WTC11 (cell line): ENCODE measurements around the gene AMOTL1. TPM values are rescaled to one million over a fixed set of nuclear protein-coding genes. Genes with fewer than 3 reads are reported as not detected.

Experiments
- ATAC-seq: fragments of 200-7000 bp; cut with Tn5 transposase; 2 replicates; pipeline ENCODE4 v1.10.0; 2021; ENCODE audit warnings: mild to moderate bottlenecking, moderate library complexity
- CTCF ChIA-PET: fragments of 300-600 bp; sonication (Branson Sonifier 250); formaldehyde crosslinking; loops from one replicate; lab custom pipeline; 2021; ENCODE audit warnings: antibody characterized with exemption; lab: Charles Lee
- POLR2A ChIA-PET: fragments of 350-600 bp; sonication (Branson Sonifier 250); formaldehyde crosslinking; loops from one replicate; lab custom pipeline; 2021; ENCODE audit warnings: antibody characterized with exemption; lab: Charles Lee
- DNase-seq: peaks from one replicate; pipeline ENCODE4 v3.0.0; 2021; ENCODE audit warnings: low spot score
- H3K27ac Mint-ChIP-seq: 2 replicates; pipeline ENCODE4 v1.8.0; 2021; ENCODE audit warnings: mixed read lengths
- H3K27me3 Mint-ChIP-seq: 2 replicates; pipeline ENCODE4 v1.8.0; 2021; ENCODE audit warnings: low read depth, mild to moderate bottlenecking, moderate library complexity, mixed read lengths
- H3K36me3 Mint-ChIP-seq: 2 replicates; pipeline ENCODE4 v1.8.0; 2021; ENCODE audit warnings: mixed read lengths
- H3K4me1 Mint-ChIP-seq: 2 replicates; pipeline ENCODE4 v1.8.0; 2022; ENCODE audit warnings: mixed read lengths
- H3K4me3 Mint-ChIP-seq: 2 replicates; pipeline ENCODE4 v1.8.0; 2021; ENCODE audit warnings: mild to moderate bottlenecking, moderate library complexity, mixed read lengths
- H3K9me3 Mint-ChIP-seq: 2 replicates; pipeline ENCODE4 v1.8.0; 2021; ENCODE audit warnings: mixed read lengths
- AR ChIP-seq: fragments of 250-450 bp; sonication (Bioruptor Pico); IDR thresholded peaks from 2 replicates; pipeline ENCODE4 v1.9.0; 2021; ENCODE audit warnings: mild to moderate bottlenecking
- CREM ChIP-seq: sonication (generic); formaldehyde crosslinking; IDR thresholded peaks from 2 replicates; pipeline ENCODE4 v1.8.1; 2022; ENCODE audit warnings: mild to moderate bottlenecking, missing genetic modification reagents, moderate library complexity
- E2F1 ChIP-seq: sonication (generic); formaldehyde crosslinking; IDR thresholded peaks from 2 replicates; pipeline ENCODE4 v1.8.0; 2022; ENCODE audit warnings: mild to moderate bottlenecking, missing genetic modification reagents
- ERG ChIP-seq: fragments of 250-450 bp; sonication (Bioruptor Pico); IDR thresholded peaks from 2 replicates; pipeline ENCODE4 v1.8.0; 2021; ENCODE audit warnings: mild to moderate bottlenecking
- GRHL2 ChIP-seq: fragments of 250-450 bp; sonication (Bioruptor Pico); IDR thresholded peaks from 2 replicates; pipeline ENCODE4 v1.8.0; 2022; ENCODE audit warnings: mild to moderate bottlenecking, moderate library complexity; ENCODE audit not compliant: insufficient replicate concordance, severe bottlenecking
- IRF1 ChIP-seq: sonication (generic); formaldehyde crosslinking; IDR thresholded peaks from 2 replicates; pipeline ENCODE4 v1.8.0; 2023; ENCODE audit warnings: missing genetic modification reagents
- JUN ChIP-seq: sonication (generic); formaldehyde crosslinking; IDR thresholded peaks from 2 replicates; pipeline ENCODE4 v1.8.0; 2023; ENCODE audit warnings: mild to moderate bottlenecking, missing genetic modification reagents
- MAX ChIP-seq: sonication (generic); formaldehyde crosslinking; IDR thresholded peaks from 2 replicates; pipeline ENCODE4 v1.8.0; 2022; ENCODE audit warnings: mild to moderate bottlenecking, missing genetic modification reagents
- MYBL2 ChIP-seq: sonication (generic); formaldehyde crosslinking; IDR thresholded peaks from 2 replicates; pipeline ENCODE4 v1.8.1; 2023; ENCODE audit warnings: mild to moderate bottlenecking, moderate library complexity, missing genetic modification reagents
- PRRX2 ChIP-seq: fragments of 250-450 bp; sonication (Bioruptor Pico); IDR thresholded peaks from 2 replicates; pipeline ENCODE4 v1.8.0; 2021; ENCODE audit warnings: mild to moderate bottlenecking
- RORB ChIP-seq: fragments of 250-450 bp; sonication (Bioruptor Pico); IDR thresholded peaks from 2 replicates; pipeline ENCODE4 v1.9.0; 2021; ENCODE audit warnings: mild to moderate bottlenecking
- SMAD4 ChIP-seq: sonication (generic); formaldehyde crosslinking; IDR thresholded peaks from 2 replicates; pipeline ENCODE4 v1.8.0; 2022; ENCODE audit warnings: mild to moderate bottlenecking, missing genetic modification reagents
- USF1 ChIP-seq: sonication (generic); formaldehyde crosslinking; IDR thresholded peaks from 2 replicates; pipeline ENCODE4 v1.8.0; 2022; ENCODE audit warnings: mild to moderate bottlenecking, missing genetic modification reagents
- ZBTB43 ChIP-seq: sonication (generic); formaldehyde crosslinking; IDR thresholded peaks from 2 replicates; pipeline ENCODE4 v1.8.1; 2023; ENCODE audit warnings: mild to moderate bottlenecking, missing genetic modification reagents
- ZNF232 ChIP-seq: sonication (generic); formaldehyde crosslinking; IDR thresholded peaks from 2 replicates; pipeline ENCODE4 v1.8.0; 2022; ENCODE audit warnings: mild to moderate bottlenecking, missing genetic modification reagents
- ZNF263 ChIP-seq: sonication (generic); formaldehyde crosslinking; IDR thresholded peaks from 2 replicates; pipeline ENCODE4 v1.8.1; 2022; ENCODE audit warnings: low read depth, mild to moderate bottlenecking, moderate library complexity, missing genetic modification reagents
- ZNF396 ChIP-seq: fragments of 250-450 bp; sonication (Bioruptor Pico); IDR thresholded peaks from 2 replicates; pipeline ENCODE4 v1.8.0; 2021; ENCODE audit warnings: mild to moderate bottlenecking, moderate library complexity, borderline replicate concordance
- ZNF671 ChIP-seq: fragments of 250-450 bp; sonication (Bioruptor Pico); IDR thresholded peaks from 2 replicates; pipeline ENCODE4 v1.8.0; 2021; ENCODE audit warnings: mild to moderate bottlenecking
- total RNA-seq: library from RNA; stranded (reverse); gene quantifications from 3 replicates; pipeline ENCODE4 v1.2.3, GENCODE V29; 2021
- TF ChIP-seq, protein P1 (sequence below): sonication (generic); formaldehyde crosslinking; IDR thresholded peaks from 2 replicates; pipeline ENCODE4 v1.8.1; 2023; ENCODE audit warnings: mild to moderate bottlenecking, missing genetic modification reagents
- TF ChIP-seq, protein P2 (sequence below): sonication (generic); formaldehyde crosslinking; conservative IDR thresholded peaks from 2 replicates; pipeline ENCODE4 v1.8.1; 2022; ENCODE audit warnings: mild to moderate bottlenecking, missing genetic modification reagents
- TF ChIP-seq, protein P3 (sequence below): sonication (generic); formaldehyde crosslinking; IDR thresholded peaks from 2 replicates; pipeline ENCODE4 v1.8.1; 2022; ENCODE audit warnings: mild to moderate bottlenecking, moderate library complexity, missing genetic modification reagents

Gene AMOTL1
- total RNA-seq, 1 experiment from 2014 or later = 39.8 TPM

GRCh38 chr11:94793002-94793401 lies 24.8 kb downstream of the AMOTL1 start:
- no peak overlapping the region for H3K4me3 Mint-ChIP-seq
- ChIA-PET POLR2A (no interaction called here), CTCF (no interaction called here)
- ATAC-seq (no peak), DNase-seq (no peak)
- H3K27me3 Mint-ChIP-seq = no peaks in the 10 kb centered on the region
- TF ChIP-seq ZNF263 (CRISPR knock-in tag) = no peak
- TF ChIP-seq, protein P1, sequence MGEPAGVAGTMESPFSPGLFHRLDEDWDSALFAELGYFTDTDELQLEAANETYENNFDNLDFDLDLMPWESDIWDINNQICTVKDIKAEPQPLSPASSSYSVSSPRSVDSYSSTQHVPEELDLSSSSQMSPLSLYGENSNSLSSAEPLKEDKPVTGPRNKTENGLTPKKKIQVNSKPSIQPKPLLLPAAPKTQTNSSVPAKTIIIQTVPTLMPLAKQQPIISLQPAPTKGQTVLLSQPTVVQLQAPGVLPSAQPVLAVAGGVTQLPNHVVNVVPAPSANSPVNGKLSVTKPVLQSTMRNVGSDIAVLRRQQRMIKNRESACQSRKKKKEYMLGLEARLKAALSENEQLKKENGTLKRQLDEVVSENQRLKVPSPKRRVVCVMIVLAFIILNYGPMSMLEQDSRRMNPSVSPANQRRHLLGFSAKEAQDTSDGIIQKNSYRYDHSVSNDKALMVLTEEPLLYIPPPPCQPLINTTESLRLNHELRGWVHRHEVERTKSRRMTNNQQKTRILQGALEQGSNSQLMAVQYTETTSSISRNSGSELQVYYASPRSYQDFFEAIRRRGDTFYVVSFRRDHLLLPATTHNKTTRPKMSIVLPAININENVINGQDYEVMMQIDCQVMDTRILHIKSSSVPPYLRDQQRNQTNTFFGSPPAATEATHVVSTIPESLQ = no peak
- no peak for TF ChIP-seq JUN
- TF ChIP-seq SMAD4 (CRISPR knock-in tag) = no peak
- no peak for TF ChIP-seq PRRX2 (CRISPR knock-in tag)
- no peak overlapping the region for H3K27ac Mint-ChIP-seq
- peaks cover 5% of the 10 kb centered on the region; the same call in 1 of the 2 replicates for H3K36me3 Mint-ChIP-seq
- H3K9me3 Mint-ChIP-seq = peaks cover 5% of the 10 kb centered on the region
- H3K4me1 Mint-ChIP-seq = peaks cover 28% of the 10 kb centered on the region

GRCh38 chr11:94793822-94794221 lies 25.7 kb downstream of the AMOTL1 start:
- H3K4me1 Mint-ChIP-seq = peaks cover 21% of the 10 kb centered on the region
- H3K9me3 Mint-ChIP-seq = peaks cover 5% of the 10 kb centered on the region

More at GRCh38 chr11:94793822-94794221, 25.7 kb downstream of the AMOTL1 start:
- DNase-seq = no peak
- TF ChIP-seq, protein P2, sequence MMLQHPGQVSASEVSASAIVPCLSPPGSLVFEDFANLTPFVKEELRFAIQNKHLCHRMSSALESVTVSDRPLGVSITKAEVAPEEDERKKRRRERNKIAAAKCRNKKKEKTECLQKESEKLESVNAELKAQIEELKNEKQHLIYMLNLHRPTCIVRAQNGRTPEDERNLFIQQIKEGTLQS (CRISPR knock-in tag) = no peak
- TF ChIP-seq, protein P3, sequence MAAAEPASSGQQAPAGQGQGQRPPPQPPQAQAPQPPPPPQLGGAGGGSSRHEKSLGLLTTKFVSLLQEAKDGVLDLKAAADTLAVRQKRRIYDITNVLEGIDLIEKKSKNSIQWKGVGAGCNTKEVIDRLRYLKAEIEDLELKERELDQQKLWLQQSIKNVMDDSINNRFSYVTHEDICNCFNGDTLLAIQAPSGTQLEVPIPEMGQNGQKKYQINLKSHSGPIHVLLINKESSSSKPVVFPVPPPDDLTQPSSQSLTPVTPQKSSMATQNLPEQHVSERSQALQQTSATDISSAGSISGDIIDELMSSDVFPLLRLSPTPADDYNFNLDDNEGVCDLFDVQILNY (CRISPR knock-in tag) = no peak
- TF ChIP-seq ERG (CRISPR knock-in tag) (no peak), E2F1 (CRISPR knock-in tag) (no peak), IRF1 (no peak), AR (CRISPR knock-in tag) (no peak), ZNF232 (no peak), ZNF671 (no peak), USF1 (CRISPR knock-in tag) (no peak), CREM (CRISPR knock-in tag) (no peak), RORB (CRISPR knock-in tag) (no peak), ZBTB43 (CRISPR knock-in tag) (no peak), GRHL2 (CRISPR knock-in tag) (no peak), ZNF396 (CRISPR knock-in tag) (no peak), MAX (no peak), MYBL2 (CRISPR knock-in tag) (no peak)
- TF ChIP-seq, all 79 proteins: peak for 0
- ChIA-PET POLR2A (no interaction called here), CTCF (no interaction called here)
- no peak for ATAC-seq
- H3K27me3 Mint-ChIP-seq = no peaks in the 10 kb centered on the region
- H3K36me3 Mint-ChIP-seq = peaks cover 5% of the 10 kb centered on the region; the same call in 1 of the 2 replicates
- no peak overlapping the region for H3K4me3 Mint-ChIP-seq
- H3K27ac Mint-ChIP-seq = no peak overlapping the region
